ENCODE data around the gene AMOTL2. TPM values are rescaled to one million over a fixed set of nuclear protein-coding genes. Genes with fewer than 3 reads are reported as not detected.
A peak's percentile ranks its signal among the peaks of the same experiment; 100 is the strongest.

AMOTL2 gene
- total and polyA plus RNA-seq, 2 experiments from 2014 or later, result 63.9 to 81.6 TPM

GRCh38 chr3:134376786-134377426, 2.7 kb upstream of the AMOTL2 start:
- no peak for DNase-seq (ENCODE audit: low spot score)
- WGBS (ENCODE audit: low lambda C conversion rate, missing lambda C conversion rate), result 80% methylated on average over 5 of the region's 5 CpGs
- H3K4me2 ChIP-seq, result no peak overlapping the region

GRCh38 chr3:134376385-134376765, 2.1 kb upstream of the AMOTL2 start:
- Histone ChIP-seq H2AFZ (no peak overlapping the region), H3K27ac (no peak overlapping the region), H3K4me1 (ENCODE audit: insufficient read depth) (peaks cover 22% of the 10 kb centered on the region), H3K27me3 (no peaks in the 10 kb centered on the region), H3K4me2 (no peak overlapping the region), H3K9me3 (ENCODE audit: low read depth) (no peaks in the 10 kb centered on the region), H3K9me2 (replicated peaks; ENCODE audit: insufficient read depth) (no peaks in the 10 kb centered on the region), H3K79me2 (peaks cover 25% of the 10 kb centered on the region), H3K36me3 (replicated peaks; ENCODE audit: insufficient read depth, low read depth) (no peaks in the 10 kb centered on the region), H3K4me3 (no peak overlapping the region), H4K20me1 (ENCODE audit: insufficient read depth, poor library complexity, severe bottlenecking) (peaks cover 18% of the 10 kb centered on the region)
- no peak for TF ChIP-seq EZH2phosphoT487 (IDR thresholded peaks at IDR 0.05; ENCODE audit: low read depth, severe bottlenecking, unreplicated experiment)
- no peak for TF ChIP-seq CTCF (IDR thresholded peaks at IDR 0.05; ENCODE audit: poor library complexity)
- no peak for TF ChIP-seq EZH2 (IDR thresholded peaks at IDR 0.05; ENCODE audit: borderline replicate concordance)
- 92% methylated on average over 4 of the region's 4 CpGs for WGBS (ENCODE audit: low lambda C conversion rate, missing lambda C conversion rate)
- no peak for DNase-seq (ENCODE audit: low spot score)

More at GRCh38 chr3:134376786-134377426, 2.7 kb upstream of the AMOTL2 start:
- no peak for TF ChIP-seq CTCF (IDR thresholded peaks at IDR 0.05; ENCODE audit: poor library complexity)
- peaks cover 18% of the 10 kb centered on the region for H3K4me1 ChIP-seq (ENCODE audit: insufficient read depth)
- H3K36me3 ChIP-seq (replicated peaks; ENCODE audit: insufficient read depth, low read depth), result no peaks in the 10 kb centered on the region
- no peaks in the 10 kb centered on the region for H3K9me3 ChIP-seq (ENCODE audit: low read depth)
- H3K79me2 ChIP-seq, result peaks cover 19% of the 10 kb centered on the region
- no peak overlapping the region for H3K27ac ChIP-seq
- no peaks in the 10 kb centered on the region for H3K9me2 ChIP-seq (replicated peaks; ENCODE audit: insufficient read depth)
- no peak overlapping the region for H2AFZ ChIP-seq
- no peak overlapping the region for H3K4me3 ChIP-seq
- H3K27me3 ChIP-seq, result no peaks in the 10 kb centered on the region
- H4K20me1 ChIP-seq (ENCODE audit: insufficient read depth, poor library complexity, severe bottlenecking), result peaks cover 13% of the 10 kb centered on the region

GRCh38 chr3:134375582-134376384, 1.5 kb upstream of the AMOTL2 start:
- peaks cover 24% of the 10 kb centered on the region for H4K20me1 ChIP-seq (ENCODE audit: insufficient read depth, poor library complexity, severe bottlenecking)
- no peaks in the 10 kb centered on the region for H3K36me3 ChIP-seq (replicated peaks; ENCODE audit: insufficient read depth, low read depth)
- 61% methylated on average over 8 of the region's 8 CpGs for WGBS (ENCODE audit: low lambda C conversion rate, missing lambda C conversion rate)
- H3K4me1 ChIP-seq (ENCODE audit: insufficient read depth), result peaks cover 24% of the 10 kb centered on the region
- H3K4me2 ChIP-seq, result peak overlapping the region; percentile 81
- H2AFZ ChIP-seq, result no peak overlapping the region
- H3K9me2 ChIP-seq (replicated peaks; ENCODE audit: insufficient read depth), result no peaks in the 10 kb centered on the region
- H3K9me3 ChIP-seq (ENCODE audit: low read depth), result no peaks in the 10 kb centered on the region
- TF ChIP-seq EZH2 (IDR thresholded peaks at IDR 0.05; ENCODE audit: borderline replicate concordance) (no peak), EZH2phosphoT487 (IDR thresholded peaks at IDR 0.05; ENCODE audit: low read depth, severe bottlenecking, unreplicated experiment) (no peak), CTCF (IDR thresholded peaks at IDR 0.05; ENCODE audit: poor library complexity) (no peak)
- H3K27ac ChIP-seq, result peak overlapping the region; percentile 99
- peak; percentile 6 for DNase-seq (ENCODE audit: low spot score)
- no peaks in the 10 kb centered on the region for H3K27me3 ChIP-seq
- H3K79me2 ChIP-seq, result peaks cover 31% of the 10 kb centered on the region
- H3K4me3 ChIP-seq, result no peak overlapping the region

Data from hepatocyte (in vitro differentiated cells).